H1 (cell line): ENCODE results near the gene UNC5B.

Source experiments
- CREB1 ChIP-seq: IDR thresholded peaks from 2 replicates; pipeline ENCODE4 v1.6.1; 2012; ENCODE audit warnings: inconsistent platforms
- GABPA ChIP-seq: IDR thresholded peaks from 2 replicates; pipeline ENCODE4 v1.6.1; 2011; ENCODE audit warnings: mild to moderate bottlenecking, low read length, moderate library complexity, borderline replicate concordance; ENCODE audit not compliant: insufficient read depth
- JUN ChIP-seq: IDR thresholded peaks from 2 replicates; pipeline ENCODE4 v1.6.1; 2011; ENCODE audit warnings: low read depth, mild to moderate bottlenecking, improper control_type of control experiment, low read length
- JUND ChIP-seq: IDR thresholded peaks from 2 replicates; pipeline ENCODE4 v1.6.1; 2011; ENCODE audit warnings: mild to moderate bottlenecking, improper control_type of control experiment, low read length
- POLR2A ChIP-seq, 2 experiments: IDR thresholded peaks; 1 replicate in 1 of 2; 2 replicates in 1 of 2; pipeline ENCODE4 v1.6.1; 2011; ENCODE audit warnings: low read depth in 2 of 2, low read length in 2 of 2, mild to moderate bottlenecking in 2 of 2; ENCODE audit errors: control extremely low read depth in 1 of 2
- POLR2AphosphoS5 ChIP-seq: IDR thresholded peaks from 2 replicates; pipeline ENCODE4 v1.6.1; 2011; ENCODE audit warnings: low read depth, low read length
- RBBP5 ChIP-seq: IDR thresholded peaks from 2 replicates; pipeline ENCODE4 v1.7.1; 2012; ENCODE audit warnings: low read depth, mild to moderate bottlenecking, inconsistent platforms, low read length, moderate library complexity, borderline replicate concordance
- SIRT6 ChIP-seq: IDR thresholded peaks from one replicate; pipeline ENCODE4 v1.7.1; 2012; ENCODE audit warnings: low read length, inconsistent platforms
- SP2 ChIP-seq: IDR thresholded peaks from 2 replicates; pipeline ENCODE4 v1.6.1; 2012; ENCODE audit warnings: mild to moderate bottlenecking, low read length, inconsistent platforms
- TAF1 ChIP-seq: IDR thresholded peaks from 2 replicates; pipeline ENCODE4 v1.6.1; 2011; ENCODE audit warnings: mild to moderate bottlenecking, low read depth, low read length
- YY1 ChIP-seq: IDR thresholded peaks from 2 replicates; pipeline ENCODE4 v1.6.1; 2011; ENCODE audit warnings: low read depth, mild to moderate bottlenecking, low read length
- TF ChIP-seq, protein P1 (sequence below), 3 experiments: IDR thresholded peaks; 1 replicate in 2 of 3; 2 replicates in 1 of 3; pipeline versions ENCODE4 v1.5.1 to v1.6.1; 2011; ENCODE audit warnings: low read length in 3 of 3, mild to moderate bottlenecking in 3 of 3, inconsistent platforms in 2 of 3, low read depth in 1 of 3, moderate library complexity in 1 of 3; ENCODE audit not compliant: insufficient read depth in 1 of 3; ENCODE audit errors: control extremely low read depth in 1 of 3
- TF ChIP-seq, protein P2 (sequence below): IDR thresholded peaks from 2 replicates; pipeline ENCODE4 v1.6.1; 2011; ENCODE audit warnings: low read length, improper control_type of control experiment

DNA sequence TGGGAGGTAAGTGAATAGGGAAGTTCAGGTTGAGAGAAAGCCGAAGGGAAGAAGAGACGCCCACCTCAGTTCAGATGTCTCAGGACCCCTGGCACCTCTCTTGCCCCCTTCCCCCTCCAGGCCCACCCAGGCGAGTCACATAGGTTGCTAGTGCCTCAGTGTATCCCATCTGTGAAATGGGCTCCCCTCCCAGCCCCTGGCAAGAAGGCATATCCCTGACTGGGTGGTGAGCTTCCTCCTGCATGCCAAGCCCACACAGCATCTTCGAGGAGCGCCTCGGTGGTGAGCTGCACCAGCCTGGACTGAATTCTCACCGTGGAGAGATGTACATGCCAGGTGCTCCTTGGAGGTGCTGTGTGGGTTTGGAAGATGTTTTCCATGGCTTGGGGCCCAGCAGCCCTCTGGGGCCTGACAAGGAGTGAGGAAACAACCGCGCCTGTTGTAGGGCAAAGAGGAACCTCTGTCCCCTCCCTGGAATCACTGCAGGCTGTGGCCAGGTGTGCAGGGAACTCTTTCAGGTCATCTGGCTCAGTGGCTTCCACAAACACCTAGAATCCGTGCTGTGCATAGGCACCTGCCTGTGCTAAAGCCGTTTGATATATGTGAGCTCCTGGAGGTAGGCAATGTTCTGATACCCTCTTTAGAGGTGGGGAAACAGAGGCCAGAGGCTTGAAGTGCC is 45.1 kb downstream of the UNC5B start:
- TF ChIP-seq, protein P1, sequence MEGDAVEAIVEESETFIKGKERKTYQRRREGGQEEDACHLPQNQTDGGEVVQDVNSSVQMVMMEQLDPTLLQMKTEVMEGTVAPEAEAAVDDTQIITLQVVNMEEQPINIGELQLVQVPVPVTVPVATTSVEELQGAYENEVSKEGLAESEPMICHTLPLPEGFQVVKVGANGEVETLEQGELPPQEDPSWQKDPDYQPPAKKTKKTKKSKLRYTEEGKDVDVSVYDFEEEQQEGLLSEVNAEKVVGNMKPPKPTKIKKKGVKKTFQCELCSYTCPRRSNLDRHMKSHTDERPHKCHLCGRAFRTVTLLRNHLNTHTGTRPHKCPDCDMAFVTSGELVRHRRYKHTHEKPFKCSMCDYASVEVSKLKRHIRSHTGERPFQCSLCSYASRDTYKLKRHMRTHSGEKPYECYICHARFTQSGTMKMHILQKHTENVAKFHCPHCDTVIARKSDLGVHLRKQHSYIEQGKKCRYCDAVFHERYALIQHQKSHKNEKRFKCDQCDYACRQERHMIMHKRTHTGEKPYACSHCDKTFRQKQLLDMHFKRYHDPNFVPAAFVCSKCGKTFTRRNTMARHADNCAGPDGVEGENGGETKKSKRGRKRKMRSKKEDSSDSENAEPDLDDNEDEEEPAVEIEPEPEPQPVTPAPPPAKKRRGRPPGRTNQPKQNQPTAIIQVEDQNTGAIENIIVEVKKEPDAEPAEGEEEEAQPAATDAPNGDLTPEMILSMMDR (IDR thresholded peaks at IDR 0.05; ENCODE audit: control extremely low read depth in 1 of 3, insufficient read depth in 1 of 3, low read depth in 1 of 3, low read length in 3 of 3): no peak
- TF ChIP-seq RBBP5: no peak
- no peak for TF ChIP-seq SIRT6
- TF ChIP-seq CREB1: no peak
- no peak for TF ChIP-seq YY1
- TF ChIP-seq JUN: no peak
- no peak for TF ChIP-seq POLR2A (IDR thresholded peaks at IDR 0.05; ENCODE audit: control extremely low read depth in 1 of 2, low read depth in 2 of 2, low read length in 2 of 2)
- no peak for TF ChIP-seq TAF1
- no peak for TF ChIP-seq GABPA
- TF ChIP-seq, protein P2, sequence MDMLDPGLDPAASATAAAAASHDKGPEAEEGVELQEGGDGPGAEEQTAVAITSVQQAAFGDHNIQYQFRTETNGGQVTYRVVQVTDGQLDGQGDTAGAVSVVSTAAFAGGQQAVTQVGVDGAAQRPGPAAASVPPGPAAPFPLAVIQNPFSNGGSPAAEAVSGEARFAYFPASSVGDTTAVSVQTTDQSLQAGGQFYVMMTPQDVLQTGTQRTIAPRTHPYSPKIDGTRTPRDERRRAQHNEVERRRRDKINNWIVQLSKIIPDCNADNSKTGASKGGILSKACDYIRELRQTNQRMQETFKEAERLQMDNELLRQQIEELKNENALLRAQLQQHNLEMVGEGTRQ: no peak
- no peak for TF ChIP-seq JUND
- TF ChIP-seq POLR2AphosphoS5: no peak
- TF ChIP-seq SP2: no peak
